ENCODE data around the gene SH2D1B.

The SH2D1B gene

GRCh38 chr1:162363823-162364222 lies 48.1 kb downstream of the SH2D1B start:
- H4K20me1 ChIP-seq (ENCODE audit: insufficient read depth, low read length), result no peaks in the 10 kb centered on the region
- TF ChIP-seq, protein P1, sequence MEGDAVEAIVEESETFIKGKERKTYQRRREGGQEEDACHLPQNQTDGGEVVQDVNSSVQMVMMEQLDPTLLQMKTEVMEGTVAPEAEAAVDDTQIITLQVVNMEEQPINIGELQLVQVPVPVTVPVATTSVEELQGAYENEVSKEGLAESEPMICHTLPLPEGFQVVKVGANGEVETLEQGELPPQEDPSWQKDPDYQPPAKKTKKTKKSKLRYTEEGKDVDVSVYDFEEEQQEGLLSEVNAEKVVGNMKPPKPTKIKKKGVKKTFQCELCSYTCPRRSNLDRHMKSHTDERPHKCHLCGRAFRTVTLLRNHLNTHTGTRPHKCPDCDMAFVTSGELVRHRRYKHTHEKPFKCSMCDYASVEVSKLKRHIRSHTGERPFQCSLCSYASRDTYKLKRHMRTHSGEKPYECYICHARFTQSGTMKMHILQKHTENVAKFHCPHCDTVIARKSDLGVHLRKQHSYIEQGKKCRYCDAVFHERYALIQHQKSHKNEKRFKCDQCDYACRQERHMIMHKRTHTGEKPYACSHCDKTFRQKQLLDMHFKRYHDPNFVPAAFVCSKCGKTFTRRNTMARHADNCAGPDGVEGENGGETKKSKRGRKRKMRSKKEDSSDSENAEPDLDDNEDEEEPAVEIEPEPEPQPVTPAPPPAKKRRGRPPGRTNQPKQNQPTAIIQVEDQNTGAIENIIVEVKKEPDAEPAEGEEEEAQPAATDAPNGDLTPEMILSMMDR (IDR thresholded peaks at IDR 0.05; ENCODE audit: low read length), result no peak
- TF ChIP-seq EZH2 (IDR thresholded peaks at IDR 0.05; ENCODE audit: borderline replicate concordance, low read length), result no peak
- H3K9ac ChIP-seq (ENCODE audit: low read length), result no peak overlapping the region
- no peaks in the 10 kb centered on the region for H3K79me2 ChIP-seq (ENCODE audit: insufficient read depth, low read length)
- H3K27me3 ChIP-seq (ENCODE audit: insufficient read depth, low read length), result 0 out of 2 replicates have a peak, but pooled peaks cover 2% of the 10 kb centered on the region
- no peaks in the 10 kb centered on the region for H3K36me3 ChIP-seq (ENCODE audit: insufficient read depth, low read length)
- H3F3A ChIP-seq (ENCODE audit: insufficient read depth, low read length), result no peaks in the 10 kb centered on the region
- H3K4me1 ChIP-seq (ENCODE audit: insufficient read depth, low read length, severe bottlenecking), result no peaks in the 10 kb centered on the region
- H3K4me2 ChIP-seq (ENCODE audit: low read length), result no peak overlapping the region
- H3K9me2 ChIP-seq (ENCODE audit: low read depth, low read length), result no peaks in the 10 kb centered on the region
- H3K9me3 ChIP-seq (ENCODE audit: low read length), result no peaks in the 10 kb centered on the region
- no peak overlapping the region for H2AFZ ChIP-seq (ENCODE audit: low read length)
- no peak overlapping the region for H3K4me3 ChIP-seq (ENCODE audit: low read depth, low read length, poor library complexity, severe bottlenecking)
- H3K27ac ChIP-seq (ENCODE audit: low read depth, low read length, poor library complexity, severe bottlenecking), result no peak overlapping the region

DNA sequence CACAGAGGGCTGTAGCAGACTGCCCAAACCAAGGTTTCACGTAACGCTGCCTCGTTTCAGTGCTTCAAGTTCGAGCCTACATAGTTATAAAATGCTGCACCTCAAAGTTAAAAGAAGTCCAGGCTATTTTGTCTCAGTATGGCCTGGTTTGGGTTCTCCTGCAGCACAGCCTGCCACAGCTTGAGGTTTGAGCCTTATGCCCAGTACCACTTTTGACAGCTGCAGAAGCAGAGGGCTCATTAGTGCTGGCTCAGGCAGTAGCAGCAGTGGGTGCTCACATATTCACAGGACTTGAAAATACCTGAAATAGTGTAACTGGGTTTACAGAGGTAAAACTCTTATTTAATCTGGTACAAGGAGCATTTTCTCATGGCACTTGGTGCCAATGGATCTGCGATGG lies 50.6 kb downstream of the SH2D1B start:
- no peak overlapping the region for H3K27ac ChIP-seq (ENCODE audit: low read depth, low read length, poor library complexity, severe bottlenecking)
- H3K9me3 ChIP-seq (ENCODE audit: low read length), result no peaks in the 10 kb centered on the region
- no peaks in the 10 kb centered on the region for H3K9me2 ChIP-seq (ENCODE audit: low read depth, low read length)
- no peaks in the 10 kb centered on the region for H3K36me3 ChIP-seq (ENCODE audit: insufficient read depth, low read length)
- 0 out of 2 replicates have a peak, but pooled peaks cover 2% of the 10 kb centered on the region for H3K27me3 ChIP-seq (ENCODE audit: insufficient read depth, low read length)
- no peak overlapping the region for H3K4me2 ChIP-seq (ENCODE audit: low read length)
- H3F3A ChIP-seq (ENCODE audit: insufficient read depth, low read length), result no peaks in the 10 kb centered on the region
- no peak overlapping the region for H3K9ac ChIP-seq (ENCODE audit: low read length)
- no peaks in the 10 kb centered on the region for H3K4me1 ChIP-seq (ENCODE audit: insufficient read depth, low read length, severe bottlenecking)
- TF ChIP-seq, protein P1 (IDR thresholded peaks at IDR 0.05; ENCODE audit: low read length), result no peak
- TF ChIP-seq EZH2 (IDR thresholded peaks at IDR 0.05; ENCODE audit: borderline replicate concordance, low read length), result no peak
- H2AFZ ChIP-seq (ENCODE audit: low read length), result no peak overlapping the region
- H3K4me3 ChIP-seq (ENCODE audit: low read depth, low read length, poor library complexity, severe bottlenecking), result no peak overlapping the region
- H4K20me1 ChIP-seq (ENCODE audit: insufficient read depth, low read length), result no peaks in the 10 kb centered on the region
- H3K79me2 ChIP-seq (ENCODE audit: insufficient read depth, low read length), result no peaks in the 10 kb centered on the region

- TF ChIP-seq, protein P1 (IDR thresholded peaks at IDR 0.05; ENCODE audit: low read length), result no peak
- no peak for TF ChIP-seq EZH2 (IDR thresholded peaks at IDR 0.05; ENCODE audit: borderline replicate concordance, low read length)
- no peaks in the 10 kb centered on the region for H4K20me1 ChIP-seq (ENCODE audit: insufficient read depth, low read length)
- no peak overlapping the region for H3K9ac ChIP-seq (ENCODE audit: low read length)
- no peak overlapping the region for H3K4me3 ChIP-seq (ENCODE audit: low read depth, low read length, poor library complexity, severe bottlenecking)
- no peaks in the 10 kb centered on the region for H3K9me3 ChIP-seq (ENCODE audit: low read length)
- H3K36me3 ChIP-seq (ENCODE audit: insufficient read depth, low read length), result no peaks in the 10 kb centered on the region
- no peaks in the 10 kb centered on the region for H3K4me1 ChIP-seq (ENCODE audit: insufficient read depth, low read length, severe bottlenecking)
- H2AFZ ChIP-seq (ENCODE audit: low read length), result no peak overlapping the region
- H3K79me2 ChIP-seq (ENCODE audit: insufficient read depth, low read length), result no peaks in the 10 kb centered on the region
- no peaks in the 10 kb centered on the region for H3K9me2 ChIP-seq (ENCODE audit: low read depth, low read length)
- no peak overlapping the region for H3K27ac ChIP-seq (ENCODE audit: low read depth, low read length, poor library complexity, severe bottlenecking)
- H3F3A ChIP-seq (ENCODE audit: insufficient read depth, low read length), result no peaks in the 10 kb centered on the region
- 0 out of 2 replicates have a peak, but pooled peaks cover 2% of the 10 kb centered on the region for H3K27me3 ChIP-seq (ENCODE audit: insufficient read depth, low read length)
- no peak overlapping the region for H3K4me2 ChIP-seq (ENCODE audit: low read length)
Observed at GRCh38 chr1:162360874-162361260, 51.1 kb downstream of the SH2D1B start.

Data from OCI-LY1 (cell line).